Ovary (tissue), 9 donors: ENCODE results near the gene SMAP2. TPM values are rescaled to one million over a fixed set of nuclear protein-coding genes. Genes with fewer than 3 reads are reported as not detected.
"Not testable (repeated sequence)": the region's sequence is repeated elsewhere in the genome, so short reads cannot be mapped to it uniquely, and the experiment has no call there.

Source experiments
- DNase-seq, 5 donors: peaks; one replicate each; pipeline ENCODE4 v3.0.0-alpha.2; 2019 to 2020
- H3K27ac ChIP-seq, 2 donors: fragments of 200-600 bp; one replicate each; pipeline versions ENCODE4 v1.5.1 to v1.8.0; 2019 to 2022
- H3K27me3 ChIP-seq: fragments of 200-600 bp; one replicate; pipeline ENCODE4 v1.8.0; 2022
- H3K36me3 ChIP-seq: fragments of 200-600 bp; sonication (generic); one replicate; pipeline ENCODE4 v1.5.1; 2019
- H3K4me1 ChIP-seq: one replicate; pipeline ENCODE4 v1.8.1; 2013; ENCODE audit warnings: mild to moderate bottlenecking, moderate library complexity; ENCODE audit not compliant: insufficient read depth
- H3K4me3 ChIP-seq: fragments of 200-600 bp; sonication (generic); one replicate; pipeline ENCODE4 v1.5.1; 2017
- H3K9me3 ChIP-seq, 2 donors: fragments of 200-600 bp in 1 of 2; sonication (generic) in 1 of 2; one replicate each; pipeline versions ENCODE4 v1.5.1 to v1.8.1; 2013 to 2019; ENCODE audit warnings: mild to moderate bottlenecking in 1 of 2, moderate library complexity in 1 of 2
- EP300 ChIP-seq: sonication (generic); formaldehyde crosslinking; IDR thresholded peaks from one replicate; pipeline ENCODE4 v1.6.1; 2017; ENCODE audit warnings: antibody characterized with exemption
- POLR2A ChIP-seq: fragments of 450-650 bp; IDR thresholded peaks from one replicate; pipeline ENCODE4 v1.6.1; 2017; ENCODE audit warnings: antibody characterized with exemption, mild to moderate bottlenecking, moderate library complexity
- WGBS, 3 donors: extraction: QIAGEN DNeasy Blood & Tissue Kit in 1 of 3; methylation state at CpG; one replicate each; pipeline versions ENCODE4 v1.1.5 to v1.1.7; 2013 to 2017; 5-methylcytosine and 5-hydroxymethylcytosine counted together
- intact Hi-C, 4 donors: fragments of 100-400 bp; cut with DNase I; formaldehyde crosslinking; loops; one replicate each; pipeline versions ENCODE4 v1.11.0 to v1.15.1; 2022 to 2023
- polyA plus RNA-seq, 2 donors: library from polyadenylated mRNA; stranded (reverse); fragments of 200-250 nt in 1 of 2; fragments of 350-450 nt in 1 of 2; fragmentation: Illumina TruSeq in 1 of 2; extraction: RNeasy Lipid Tissue Mini Kit (QIAGEN cat#74804) in 1 of 2; gene quantifications; one replicate each; pipeline ENCODE4 v1.2.3, GENCODE V29; 2013 to 2014
- total RNA-seq, 7 donors: library from RNA; depleted of rRNA in 2 of 7; stranded (reverse); fragments of >200 nt in 2 of 7; fragmentation: NEBNext Ultra II Directional in 3 of 7; extraction: Animal tissue kit (Norgen Biotek cat#: 25700) in 3 of 7; gene quantifications; one replicate each; pipeline versions ENCODE4 v1.1.0 to v1.2.4, GENCODE V29; 2016 to 2023
- TF ChIP-seq, protein P1 (sequence below), 3 donors: fragments of 450-650 bp in 2 of 3; fragments of 200-600 bp in 1 of 3; IDR thresholded peaks; one replicate each; pipeline versions ENCODE4 v1.5.1 to v1.8.0; 2016 to 2022; ENCODE audit warnings: antibody characterized with exemption in 3 of 3, mild to moderate bottlenecking in 1 of 3
- donor health status: DM: no; HTN: no; CAD: no; lungs with moderate emphysema.
- donor health status: DM: no; HTN: no; CAD: no.
- donor health status: Bipolar disorder and iron deficiency.
- donor health status: DM: yes; HTN: yes; CAD: no.
- donor health status: DM: no; HTN: no; CAD: no.
- donor health status: DM: yes; HTN: yes; CAD: no.

SMAP2 gene
- total and polyA plus RNA-seq, 9 donors, result 10.7 to 72.0 (median 15.4) TPM

DNA sequence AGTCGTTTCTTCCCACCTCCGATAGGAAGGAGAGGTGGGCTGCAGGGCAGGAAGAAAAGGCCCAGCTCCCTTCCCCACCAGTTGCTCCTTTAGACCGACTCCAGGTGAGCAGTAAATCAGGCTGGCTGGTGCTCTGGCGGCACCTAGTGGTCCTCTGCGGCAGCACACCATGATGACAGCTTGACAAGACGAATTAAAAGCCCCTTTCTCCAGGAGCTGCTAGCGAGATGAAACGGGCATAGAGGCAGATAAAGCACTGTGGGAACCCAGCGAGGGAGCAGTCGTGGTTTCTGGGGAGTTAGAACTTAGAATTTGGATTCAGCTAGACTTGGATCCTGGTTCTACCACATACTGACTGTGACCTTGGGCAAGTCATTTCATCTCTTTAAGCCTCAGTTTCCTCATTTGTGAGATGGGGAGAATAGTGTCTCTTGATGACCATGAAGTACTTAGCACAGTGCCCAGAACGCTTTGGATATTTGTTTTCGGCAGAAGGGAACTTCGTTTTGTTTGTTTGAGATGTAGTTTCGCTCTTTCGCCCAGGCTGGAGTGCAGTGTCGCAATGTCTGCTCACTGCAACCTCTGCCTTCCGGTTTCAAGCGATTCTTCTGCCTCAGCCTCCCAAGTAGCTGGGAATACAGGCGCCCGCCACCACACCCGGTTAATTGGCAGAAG, 34.6 kb upstream of the SMAP2 start:
- WGBS, 3 donors, result 31 to 35% (median 35%) methylated on average over 21 of the region's 21 CpGs
- Histone ChIP-seq H3K27me3 (no peaks in the 10 kb centered on the region), H3K27ac (no peak overlapping the region), H3K4me3 (no peak overlapping the region), H3K4me1 (no peaks in the 10 kb centered on the region), H3K36me3 (no peaks in the 10 kb centered on the region), H3K9me3 (no peaks in the 10 kb centered on the region)
- intact Hi-C loops, result loop anchor here in 1 of 4 donors (2.0 to 10.0 kb wide), 2 partner anchors 64 to 194 kb away; no protein-coding TSS in a partner anchor
- DNase-seq, result peak; percentile 44 to 82 (median 71)
- TF ChIP-seq, protein P1, sequence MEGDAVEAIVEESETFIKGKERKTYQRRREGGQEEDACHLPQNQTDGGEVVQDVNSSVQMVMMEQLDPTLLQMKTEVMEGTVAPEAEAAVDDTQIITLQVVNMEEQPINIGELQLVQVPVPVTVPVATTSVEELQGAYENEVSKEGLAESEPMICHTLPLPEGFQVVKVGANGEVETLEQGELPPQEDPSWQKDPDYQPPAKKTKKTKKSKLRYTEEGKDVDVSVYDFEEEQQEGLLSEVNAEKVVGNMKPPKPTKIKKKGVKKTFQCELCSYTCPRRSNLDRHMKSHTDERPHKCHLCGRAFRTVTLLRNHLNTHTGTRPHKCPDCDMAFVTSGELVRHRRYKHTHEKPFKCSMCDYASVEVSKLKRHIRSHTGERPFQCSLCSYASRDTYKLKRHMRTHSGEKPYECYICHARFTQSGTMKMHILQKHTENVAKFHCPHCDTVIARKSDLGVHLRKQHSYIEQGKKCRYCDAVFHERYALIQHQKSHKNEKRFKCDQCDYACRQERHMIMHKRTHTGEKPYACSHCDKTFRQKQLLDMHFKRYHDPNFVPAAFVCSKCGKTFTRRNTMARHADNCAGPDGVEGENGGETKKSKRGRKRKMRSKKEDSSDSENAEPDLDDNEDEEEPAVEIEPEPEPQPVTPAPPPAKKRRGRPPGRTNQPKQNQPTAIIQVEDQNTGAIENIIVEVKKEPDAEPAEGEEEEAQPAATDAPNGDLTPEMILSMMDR (IDR thresholded peaks at IDR 0.05), result peak; percentile 78 to 97 (median 78)
- TF ChIP-seq POLR2A (no peak), EP300 (no peak)

DNA sequence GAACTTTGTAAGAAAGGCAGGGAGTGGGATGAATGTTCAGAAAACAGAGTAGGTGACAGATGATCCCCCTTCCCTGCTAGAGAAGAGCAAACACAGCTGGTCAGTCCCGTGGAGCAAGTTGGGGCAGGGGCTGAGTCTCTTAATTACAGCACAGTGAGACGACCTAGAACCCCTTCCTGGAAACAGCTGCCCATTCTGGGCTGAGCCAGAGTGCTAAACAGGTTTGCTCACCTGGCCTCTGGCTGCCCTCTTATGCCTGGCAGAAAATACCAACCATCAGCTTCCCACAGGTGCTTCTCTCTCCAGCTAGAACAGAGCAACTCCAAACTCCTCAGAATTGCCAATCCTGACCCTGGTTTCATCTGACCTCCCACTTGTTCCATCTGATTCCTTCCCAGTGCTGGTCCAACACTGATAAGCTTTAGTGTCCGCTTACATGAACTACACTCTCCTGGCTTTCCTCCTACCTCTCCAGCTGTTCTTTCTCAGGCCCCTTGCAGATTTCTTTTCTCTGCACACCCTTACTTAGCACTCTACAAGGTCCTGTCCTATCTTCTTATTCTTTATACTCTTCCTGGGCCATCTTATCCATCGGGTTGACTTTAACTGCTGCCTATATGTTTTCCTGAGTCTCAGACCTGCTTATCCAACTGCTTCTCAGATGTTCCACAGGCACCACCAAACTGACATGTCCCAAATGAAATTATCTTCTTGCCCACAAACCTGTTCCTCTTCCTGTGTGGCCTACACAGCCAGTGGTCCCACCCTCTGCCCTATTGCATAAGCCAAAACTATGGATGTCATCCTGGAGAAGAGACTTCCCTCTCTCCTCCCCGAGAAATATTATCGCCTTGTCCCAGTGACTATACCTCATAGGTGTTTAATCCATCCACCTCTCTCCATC, 33.9 kb upstream of the SMAP2 start:
- H3K36me3 ChIP-seq, result no peaks in the 10 kb centered on the region
- no peak overlapping the region for H3K4me3 ChIP-seq
- no peak for DNase-seq
- no peak overlapping the region for H3K27ac ChIP-seq
- no peaks in the 10 kb centered on the region for H3K4me1 ChIP-seq
- H3K27me3 ChIP-seq, result no peaks in the 10 kb centered on the region
- intact Hi-C loops, result loop anchor here in 2 of 4 donors (2.0 to 10.0 kb wide), 3 partner anchors 63 to 195 kb away; no protein-coding TSS in a partner anchor
- TF ChIP-seq POLR2A, result no peak
- TF ChIP-seq EP300, result no peak
- TF ChIP-seq, protein P1 (IDR thresholded peaks at IDR 0.05), result no peak
- 44 to 49% (median 44%) methylated on average over 6 of the region's 6 CpGs for WGBS, 3 donors
- H3K9me3 ChIP-seq, result no peaks in the 10 kb centered on the region

DNA sequence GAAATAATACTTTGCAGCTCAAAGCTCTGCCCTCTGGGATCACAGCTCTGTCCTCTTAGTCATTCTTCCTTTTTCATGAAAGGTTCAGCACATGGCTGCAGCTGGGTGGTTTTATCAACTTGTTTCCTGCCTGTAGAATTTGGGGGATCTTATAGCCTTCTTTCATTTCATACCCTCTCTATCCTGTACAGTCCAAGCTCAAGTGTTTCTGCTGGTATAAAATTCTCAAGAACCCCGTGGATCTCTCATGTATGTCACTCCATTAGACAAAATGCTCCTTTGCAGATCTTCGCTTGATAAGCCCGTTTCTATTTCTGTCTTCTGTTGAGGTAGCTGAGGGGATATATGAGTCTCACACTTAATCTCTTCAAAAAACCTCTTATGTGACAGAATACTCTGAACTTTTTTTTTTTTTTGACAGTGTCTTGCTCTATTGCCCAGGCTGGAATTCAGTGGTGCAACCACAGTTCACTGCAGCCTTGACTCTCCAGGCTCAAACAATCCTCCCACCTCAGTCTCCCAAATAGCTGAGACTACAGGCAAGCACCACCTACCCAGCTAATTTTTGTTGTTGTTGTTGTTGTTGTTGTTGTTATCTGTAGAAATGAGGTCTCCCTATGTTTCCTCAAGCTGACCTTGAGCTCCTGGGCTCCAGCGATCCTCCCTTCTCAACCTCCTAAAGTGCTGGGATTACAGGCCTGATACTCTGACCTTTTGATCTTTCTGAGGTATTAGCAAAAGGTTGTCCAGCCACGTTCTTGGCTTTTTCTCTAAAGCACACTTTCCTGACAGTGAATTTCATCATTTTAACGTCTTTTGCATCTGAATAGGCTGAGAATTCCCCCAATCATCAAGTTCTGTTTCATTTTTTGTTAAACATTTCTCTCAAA, 31.8 kb upstream of the SMAP2 start:
- no peak overlapping the region for H3K4me3 ChIP-seq
- H3K27me3 ChIP-seq, result no peaks in the 10 kb centered on the region
- no peak for DNase-seq
- H3K4me1 ChIP-seq, result no peaks in the 10 kb centered on the region
- H3K9me3 ChIP-seq, result no peaks in the 10 kb centered on the region
- intact Hi-C loops, result loop anchor here in 1 of 4 donors (10.0 kb wide), 1 partner anchor 63 kb away; no protein-coding TSS in a partner anchor
- H3K36me3 ChIP-seq, result no peaks in the 10 kb centered on the region
- WGBS, 3 donors, result 58 to 66% (median 64%) methylated on average over 6 of the region's 6 CpGs
- H3K27ac ChIP-seq, result no peak overlapping the region
- no peak for TF ChIP-seq EP300
- TF ChIP-seq POLR2A, result no peak
- TF ChIP-seq, protein P1 (IDR thresholded peaks at IDR 0.05), result no peak

DNA sequence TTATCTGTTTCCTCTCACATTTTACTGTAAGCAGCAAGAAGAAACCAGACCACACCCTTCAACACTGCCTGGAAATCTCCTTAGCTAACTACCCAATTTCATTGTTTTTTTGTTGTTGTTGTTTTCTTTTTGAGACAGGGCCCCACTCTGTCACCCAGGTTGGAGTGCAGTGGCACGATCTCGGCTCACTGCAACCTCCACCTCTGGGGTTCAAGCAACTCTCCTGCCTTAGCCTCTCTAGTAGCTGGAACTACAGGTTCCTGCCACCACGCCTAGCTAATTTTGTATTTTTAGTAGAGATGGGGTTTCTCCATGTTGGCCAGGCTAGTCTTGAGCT, 31.2 kb upstream of the SMAP2 start:
- intact Hi-C loops, result loop anchor here in 1 of 4 donors (10.0 kb wide), 1 partner anchor 62 kb away; no protein-coding TSS in a partner anchor
- not testable (repeated sequence) for H3K27me3 ChIP-seq, H3K4me3 ChIP-seq, H3K4me1 ChIP-seq, H3K36me3 ChIP-seq, DNase-seq, H3K27ac ChIP-seq, H3K9me3 ChIP-seq
- 94 to 97% (median 95%) methylated on average over 3 of the region's 3 CpGs for WGBS, 3 donors
